Measurements from ENCODE around the gene FGF12. TPM values are rescaled to one million over a fixed set of nuclear protein-coding genes. Genes with fewer than 3 reads are reported as not detected.
"Not testable (repeated sequence)": the region's sequence is repeated elsewhere in the genome, so short reads cannot be mapped to it uniquely, and the experiment has no call there.

FGF12 gene
- total RNA-seq (2022) (0.09 TPM in 1 of 2 replicates, not detected in the other), Bru-seq, nascent RNA (percentile 12 among the genes with signal in this experiment), BruChase-seq, experiment 1, labeled RNA remaining after a 6-hour chase (percentile 16 among the genes with signal in this experiment), BruChase-seq, experiment 2, labeled RNA remaining after a 2-hour chase (percentile 20 among the genes with signal in this experiment)
- long read RNA-seq, result 0 reads

DNA sequence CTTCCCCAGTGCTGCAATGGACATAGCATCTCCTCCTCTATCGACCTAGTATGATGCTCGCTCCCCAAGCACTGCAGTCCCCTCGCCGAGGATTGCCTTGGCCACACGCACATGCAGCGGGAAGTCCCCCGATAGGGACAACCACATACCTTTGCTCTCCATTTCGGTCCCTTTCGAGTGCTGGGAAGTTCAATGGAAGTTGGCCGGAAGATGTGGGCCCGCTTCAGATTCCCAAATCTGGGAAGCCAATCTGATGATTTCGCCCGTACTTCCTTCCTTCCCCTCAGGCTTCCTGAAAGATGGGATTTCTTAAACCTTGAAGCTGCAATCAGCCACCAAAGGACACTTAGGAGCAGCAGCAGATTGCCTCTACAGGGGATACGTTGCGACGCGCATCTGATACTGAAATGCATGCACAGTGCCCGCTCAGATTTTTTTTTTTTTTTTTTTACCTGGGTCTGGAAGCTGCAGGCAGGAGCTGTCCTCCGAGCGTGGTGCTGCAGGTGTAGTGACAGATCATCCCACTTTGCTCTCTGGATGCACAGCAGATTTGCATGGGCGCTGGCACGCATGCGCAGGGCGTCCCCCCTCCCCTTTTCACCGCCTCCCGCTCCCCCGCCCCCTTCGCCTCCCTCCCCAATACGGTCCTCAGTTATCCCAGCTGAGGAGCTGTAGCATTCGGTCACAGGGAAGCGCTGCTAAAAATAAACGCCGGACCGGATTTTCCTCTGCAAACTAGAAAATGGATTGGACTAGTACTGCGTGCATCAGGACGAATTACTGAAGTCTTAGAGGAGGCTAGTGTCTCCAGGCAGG, at the start of gene FGF12:
Gene FGF12, minus strand, starts transcription at position 510 of the 816 bp plus-strand sequence.
- TF ChIP-seq, protein P1, sequence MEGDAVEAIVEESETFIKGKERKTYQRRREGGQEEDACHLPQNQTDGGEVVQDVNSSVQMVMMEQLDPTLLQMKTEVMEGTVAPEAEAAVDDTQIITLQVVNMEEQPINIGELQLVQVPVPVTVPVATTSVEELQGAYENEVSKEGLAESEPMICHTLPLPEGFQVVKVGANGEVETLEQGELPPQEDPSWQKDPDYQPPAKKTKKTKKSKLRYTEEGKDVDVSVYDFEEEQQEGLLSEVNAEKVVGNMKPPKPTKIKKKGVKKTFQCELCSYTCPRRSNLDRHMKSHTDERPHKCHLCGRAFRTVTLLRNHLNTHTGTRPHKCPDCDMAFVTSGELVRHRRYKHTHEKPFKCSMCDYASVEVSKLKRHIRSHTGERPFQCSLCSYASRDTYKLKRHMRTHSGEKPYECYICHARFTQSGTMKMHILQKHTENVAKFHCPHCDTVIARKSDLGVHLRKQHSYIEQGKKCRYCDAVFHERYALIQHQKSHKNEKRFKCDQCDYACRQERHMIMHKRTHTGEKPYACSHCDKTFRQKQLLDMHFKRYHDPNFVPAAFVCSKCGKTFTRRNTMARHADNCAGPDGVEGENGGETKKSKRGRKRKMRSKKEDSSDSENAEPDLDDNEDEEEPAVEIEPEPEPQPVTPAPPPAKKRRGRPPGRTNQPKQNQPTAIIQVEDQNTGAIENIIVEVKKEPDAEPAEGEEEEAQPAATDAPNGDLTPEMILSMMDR (IDR thresholded peaks at IDR 0.05; ENCODE audit: unreplicated experiment), result no peak
- Mint-ChIP-seq H3K4me3 (ENCODE audit: unreplicated experiment) (no peak within 1 kb of the TSS), H3K27me3 (ENCODE audit: insufficient read depth, unreplicated experiment) (peaks cover 97% of the 10 kb centered on the region), H3K27ac (ENCODE audit: low read depth, unreplicated experiment) (no peak within 1 kb of the TSS), H3K9me3 (ENCODE audit: unreplicated experiment) (no peaks in the 10 kb centered on the region), H3K36me3 (ENCODE audit: insufficient read depth, unreplicated experiment) (no peaks in the 10 kb centered on the region), H3K4me1 (ENCODE audit: insufficient read depth, unreplicated experiment) (no peaks in the 10 kb centered on the region)
- ChIA-PET CTCF (no interaction called here), POLR2A (no interaction called here)
- no TSS peak for BruUV-seq (replicated peaks)
- peak; percentile 42 for DNase-seq (ENCODE audit: unreplicated experiment)
- intact Hi-C loops (cut with micrococcal nuclease), result no loop called here

DNA sequence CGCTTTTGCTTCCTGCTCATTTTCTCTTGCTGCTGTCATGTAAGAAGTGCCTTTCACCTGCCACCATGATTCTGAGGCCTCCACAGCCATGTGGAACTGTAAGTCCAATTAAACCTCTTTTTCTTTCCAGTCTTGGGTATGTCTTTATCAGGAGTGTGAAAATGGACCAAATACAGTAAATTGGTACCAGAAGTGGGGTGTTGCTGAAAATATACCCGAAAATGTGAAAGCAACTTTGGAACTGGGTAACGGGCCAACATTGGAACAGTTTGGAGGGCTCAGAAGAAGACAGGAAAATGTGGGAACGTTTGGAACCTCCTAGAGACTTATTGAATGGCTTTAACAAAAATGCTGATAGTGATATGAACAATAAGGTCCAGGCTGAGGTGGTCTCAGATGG, 47.0 kb upstream of the FGF12 start:
- intact Hi-C loops (cut with micrococcal nuclease); DNase-seq (ENCODE audit: unreplicated experiment); H3K4me3 Mint-ChIP-seq (ENCODE audit: unreplicated experiment); BruUV-seq (replicated peaks); H3K36me3 Mint-ChIP-seq (ENCODE audit: insufficient read depth, unreplicated experiment); H3K27ac Mint-ChIP-seq (ENCODE audit: low read depth, unreplicated experiment); H3K4me1 Mint-ChIP-seq (ENCODE audit: insufficient read depth, unreplicated experiment): not testable (repeated sequence)
- POLR2A ChIA-PET, result interaction anchor here (1.0 kb wide), 1 partner anchor 17 kb away, joined by 3 read pairs; no protein-coding TSS in a partner anchor
- CTCF ChIA-PET, result interaction anchor here (0.6 kb wide), 1 partner anchor 330 kb away, joined by 4 read pairs; no protein-coding TSS in a partner anchor
- Mint-ChIP-seq H3K27me3 (ENCODE audit: insufficient read depth, unreplicated experiment) (peaks cover 20% of the 10 kb centered on the region), H3K9me3 (ENCODE audit: unreplicated experiment) (peaks cover 12% of the 10 kb centered on the region)

DNA sequence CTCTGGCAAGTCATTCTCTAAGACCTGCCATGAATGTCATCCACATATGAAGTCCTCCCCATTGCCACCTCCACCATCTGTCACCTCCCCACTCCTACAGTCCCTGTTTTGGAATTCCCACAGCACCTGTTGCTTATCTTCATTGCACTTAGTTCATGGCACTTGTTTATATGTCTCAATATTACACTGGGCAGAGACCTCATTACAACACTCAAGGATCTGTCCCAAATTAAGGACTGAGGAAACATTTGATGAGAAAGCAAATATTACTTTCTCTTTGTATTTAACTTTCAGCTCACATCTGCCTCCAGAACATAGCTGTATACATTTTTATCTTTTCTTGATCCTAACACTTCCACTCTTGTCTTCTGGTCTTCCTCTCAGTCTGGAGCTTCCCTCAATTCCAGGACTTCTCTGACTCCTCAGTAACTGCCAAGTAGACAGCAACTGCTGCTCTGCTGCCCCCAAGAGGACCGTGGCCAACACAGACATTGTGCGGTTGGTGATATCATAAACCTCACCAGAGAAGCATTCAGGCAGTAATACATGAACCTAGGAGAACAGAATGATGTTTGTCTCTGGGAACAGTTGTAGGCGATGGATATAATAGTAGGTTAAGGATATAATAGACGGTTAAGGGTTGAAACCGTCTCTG, 45.0 kb upstream of the FGF12 start:
- CTCF ChIA-PET, result interaction anchor here (0.6 to 1.5 kb wide), 6 partner anchors 27 to 323 kb away, joined by 3 to 7 read pairs (median 4); no protein-coding TSS in a partner anchor
- peak; percentile 49 for DNase-seq (ENCODE audit: unreplicated experiment)

DNA sequence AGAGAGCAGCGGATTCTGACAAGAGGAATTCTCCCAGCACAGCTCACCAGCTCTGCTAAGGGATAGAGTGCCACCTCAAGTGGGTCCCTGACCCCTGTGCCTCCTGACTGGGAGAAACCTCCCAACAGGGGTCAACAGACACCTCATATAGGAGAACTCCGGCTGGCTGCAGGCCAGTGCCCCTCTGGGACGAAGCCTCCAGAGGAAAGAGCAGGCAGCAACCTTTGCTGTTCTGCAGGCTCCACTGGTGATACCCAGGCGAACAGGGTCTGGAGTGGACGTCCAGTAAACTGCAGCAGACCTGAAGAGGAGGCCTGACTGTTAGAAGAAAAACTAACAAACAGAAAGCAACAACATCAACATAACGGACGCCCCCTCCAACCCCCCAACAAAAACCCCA, 31.3 kb upstream of the FGF12 start:
- POLR2A ChIA-PET, result no interaction called here
- TF ChIP-seq, protein P1 (IDR thresholded peaks at IDR 0.05; ENCODE audit: unreplicated experiment), result no peak
- H3K4me1 Mint-ChIP-seq (ENCODE audit: insufficient read depth, unreplicated experiment), result no peaks in the 10 kb centered on the region
- intact Hi-C loops (cut with micrococcal nuclease), result no loop called here
- CTCF ChIA-PET, result no interaction called here
- no peaks in the 10 kb centered on the region for H3K36me3 Mint-ChIP-seq (ENCODE audit: insufficient read depth, unreplicated experiment)
- no peak overlapping the region for H3K27ac Mint-ChIP-seq (ENCODE audit: low read depth, unreplicated experiment)
- BruUV-seq (replicated peaks), result no TSS peak
- peaks cover 73% of the 10 kb centered on the region for H3K27me3 Mint-ChIP-seq (ENCODE audit: insufficient read depth, unreplicated experiment)
- no peak overlapping the region for H3K4me3 Mint-ChIP-seq (ENCODE audit: unreplicated experiment)
- no peaks in the 10 kb centered on the region for H3K9me3 Mint-ChIP-seq (ENCODE audit: unreplicated experiment)
- no peak for DNase-seq (ENCODE audit: unreplicated experiment)

More for the DNA sequence above, 45.0 kb upstream of the FGF12 start:
- TF ChIP-seq, protein P1 (IDR thresholded peaks at IDR 0.05; ENCODE audit: unreplicated experiment), result peak; percentile 39
- POLR2A ChIA-PET, result no interaction called here
- H3K4me3 Mint-ChIP-seq (ENCODE audit: unreplicated experiment), result no peak overlapping the region
- no peaks in the 10 kb centered on the region for H3K36me3 Mint-ChIP-seq (ENCODE audit: insufficient read depth, unreplicated experiment)
- intact Hi-C loops (cut with micrococcal nuclease), result loop anchor here (1.0 kb wide), 3 partner anchors 201 to 305 kb away; no protein-coding TSS in a partner anchor
- H3K27me3 Mint-ChIP-seq (ENCODE audit: insufficient read depth, unreplicated experiment), result peaks cover 26% of the 10 kb centered on the region
- H3K27ac Mint-ChIP-seq (ENCODE audit: low read depth, unreplicated experiment), result no peak overlapping the region
- H3K9me3 Mint-ChIP-seq (ENCODE audit: unreplicated experiment), result peaks cover 12% of the 10 kb centered on the region
- H3K4me1 Mint-ChIP-seq (ENCODE audit: insufficient read depth, unreplicated experiment), result no peaks in the 10 kb centered on the region
- BruUV-seq (replicated peaks), result no TSS peak

Data from MCF 10A (cell line).